NOMO-1 treated with dmso at 0.1 percent for 144 hours (cell line): ENCODE results near the gene SLC6A13.
A peak's percentile ranks its signal among the peaks of the same experiment; 100 is the strongest.

Experiments
- DNase-seq: peaks from one replicate; lab custom pipeline; 2025; ENCODE audit not compliant: unreplicated experiment; lab: John Stamatoyannopoulos, UW

Gene SLC6A13

DNA sequence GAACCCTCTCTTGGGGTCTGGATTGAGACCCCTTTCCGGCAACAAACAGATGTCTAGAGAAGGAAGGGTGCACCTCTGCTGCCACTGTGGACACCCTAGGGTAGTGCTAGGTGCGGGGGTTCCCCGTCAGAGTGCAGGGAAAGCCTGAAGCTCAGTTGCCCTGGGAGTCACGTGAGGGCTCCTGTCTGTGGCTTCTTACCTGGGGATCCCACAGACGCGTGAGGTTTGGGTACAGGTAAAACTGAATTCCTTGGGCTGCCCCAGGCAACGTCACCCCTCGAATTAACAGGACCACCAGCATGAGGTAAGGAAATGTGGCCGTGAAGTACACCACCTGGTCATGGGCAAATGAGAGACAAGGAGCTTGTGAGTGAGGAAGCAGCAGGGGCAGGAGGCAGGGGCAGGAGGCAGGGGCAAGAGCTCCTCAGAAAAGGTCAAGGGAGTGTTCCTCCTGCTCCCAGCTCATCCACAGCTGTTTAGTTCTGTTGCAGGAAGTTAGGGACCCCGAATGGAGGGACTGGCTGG lies 27.7 kb downstream of the SLC6A13 start:
- DNase-seq = no peak

DNA sequence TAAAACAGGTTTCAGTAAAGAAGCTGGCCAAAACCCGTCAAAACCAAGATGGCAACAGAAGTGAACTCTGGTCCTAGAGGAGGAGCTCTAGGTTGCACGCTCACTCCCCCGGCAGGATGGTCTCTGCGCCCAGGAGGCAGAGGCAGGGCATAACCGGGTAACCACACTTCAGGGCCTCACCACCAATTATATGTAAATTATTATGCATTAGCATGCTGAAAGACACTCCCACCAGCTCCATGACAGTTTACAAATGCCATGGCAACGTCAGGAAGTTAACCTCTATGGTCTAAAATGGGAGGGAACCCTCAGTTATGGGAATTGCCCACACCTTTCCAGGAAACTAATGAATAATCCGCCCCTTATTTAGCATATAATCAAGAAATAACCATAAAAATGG lies 28.6 kb downstream of the SLC6A13 start:
- DNase-seq = no peak

DNA sequence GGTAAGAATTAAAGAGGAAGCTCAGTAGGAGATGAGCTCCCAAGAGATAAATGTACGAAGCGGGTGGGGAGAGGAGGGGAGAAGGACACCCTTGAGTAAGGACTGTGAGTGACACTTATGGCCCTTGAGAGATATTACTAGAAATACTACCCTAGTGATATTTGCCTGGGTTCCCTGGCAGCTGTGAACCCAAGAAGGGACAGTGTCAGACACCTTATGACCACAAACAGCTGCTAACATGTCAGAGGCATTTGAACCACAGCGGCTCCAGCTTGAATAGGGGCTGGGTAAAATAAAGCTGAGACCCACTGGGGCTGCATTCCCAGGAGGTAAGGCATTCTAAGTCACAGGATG lies 29.0 kb downstream of the SLC6A13 start:
- DNase-seq = no peak

DNA sequence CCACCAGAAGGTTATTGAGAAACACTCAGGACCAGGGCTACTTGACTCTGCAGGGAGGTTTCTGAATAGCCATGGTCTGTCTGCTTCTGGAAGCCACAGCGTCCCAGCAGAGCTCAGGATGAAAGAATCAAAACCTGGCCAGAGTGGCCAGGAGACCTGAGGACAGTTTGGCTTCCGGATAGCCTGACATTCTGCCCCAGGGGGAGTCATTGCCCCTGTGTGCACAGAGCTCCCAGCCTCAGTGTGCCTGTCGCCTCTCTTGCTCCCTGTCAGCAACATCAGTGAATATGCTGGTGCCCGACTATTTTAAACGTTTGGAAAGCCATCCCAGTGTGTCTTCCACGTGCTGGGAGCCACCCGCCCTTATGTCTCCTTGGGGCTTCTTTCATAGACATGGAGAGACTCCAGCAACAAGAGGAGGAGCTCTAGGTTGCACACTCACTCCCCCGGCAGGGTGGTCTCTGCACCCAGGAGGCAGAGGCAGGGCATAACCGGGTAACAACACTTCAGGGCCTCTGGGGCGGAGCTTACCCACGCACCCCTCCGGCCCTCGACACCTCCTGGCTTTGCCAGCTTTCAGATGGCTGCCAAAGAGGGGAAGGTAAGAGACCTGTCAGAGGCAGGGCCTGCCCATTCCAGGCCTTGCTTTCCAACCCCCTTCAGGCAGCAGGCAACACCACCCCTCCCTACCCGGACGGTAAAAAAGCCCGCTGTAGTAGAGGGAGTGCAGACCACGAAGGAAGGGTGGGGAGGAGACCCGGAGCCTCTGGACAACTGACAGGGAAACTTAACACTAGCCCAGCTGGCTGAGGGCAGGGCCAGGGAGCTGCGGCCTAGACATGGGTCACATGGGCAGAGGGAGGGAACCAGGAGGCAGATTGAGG lies 29.7 kb downstream of the SLC6A13 start:
- no peak for DNase-seq

DNA sequence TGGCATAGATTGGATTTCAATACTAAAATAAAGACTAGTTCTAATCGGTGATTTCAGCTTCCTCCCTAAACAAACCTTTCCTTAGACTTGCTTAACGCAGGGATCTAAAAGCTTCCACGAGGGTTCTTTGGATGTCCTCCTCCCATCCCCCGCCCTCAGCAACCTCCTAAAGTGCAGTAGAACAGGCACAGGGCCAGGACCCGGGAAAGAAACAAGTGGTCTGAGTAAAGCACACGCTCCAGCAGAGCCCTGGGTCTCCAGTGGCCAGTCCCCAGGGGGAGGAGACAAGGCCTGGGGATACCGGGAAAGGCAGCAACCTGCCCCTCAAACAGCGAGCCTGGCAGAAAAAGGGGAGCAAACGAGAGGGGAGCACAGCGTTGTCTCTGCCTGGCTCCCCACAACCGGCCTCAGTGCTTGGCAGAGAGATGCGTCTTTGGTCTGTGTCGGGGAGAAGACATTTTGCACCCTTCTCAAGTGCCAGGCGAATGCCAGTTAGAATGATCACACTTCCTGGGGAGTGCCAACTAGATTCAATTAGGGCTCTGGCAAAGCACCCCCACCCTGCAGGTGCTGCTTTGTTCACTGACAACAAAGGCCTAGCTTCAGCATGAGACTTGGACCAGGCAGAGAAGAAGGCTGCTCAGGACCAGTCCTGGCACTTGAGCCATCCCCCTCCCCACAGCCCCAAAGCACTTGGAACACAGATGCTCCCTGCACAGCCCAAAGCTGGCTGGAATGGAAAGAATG lies 31.5 kb downstream of the SLC6A13 start:
- no peak for DNase-seq

DNA sequence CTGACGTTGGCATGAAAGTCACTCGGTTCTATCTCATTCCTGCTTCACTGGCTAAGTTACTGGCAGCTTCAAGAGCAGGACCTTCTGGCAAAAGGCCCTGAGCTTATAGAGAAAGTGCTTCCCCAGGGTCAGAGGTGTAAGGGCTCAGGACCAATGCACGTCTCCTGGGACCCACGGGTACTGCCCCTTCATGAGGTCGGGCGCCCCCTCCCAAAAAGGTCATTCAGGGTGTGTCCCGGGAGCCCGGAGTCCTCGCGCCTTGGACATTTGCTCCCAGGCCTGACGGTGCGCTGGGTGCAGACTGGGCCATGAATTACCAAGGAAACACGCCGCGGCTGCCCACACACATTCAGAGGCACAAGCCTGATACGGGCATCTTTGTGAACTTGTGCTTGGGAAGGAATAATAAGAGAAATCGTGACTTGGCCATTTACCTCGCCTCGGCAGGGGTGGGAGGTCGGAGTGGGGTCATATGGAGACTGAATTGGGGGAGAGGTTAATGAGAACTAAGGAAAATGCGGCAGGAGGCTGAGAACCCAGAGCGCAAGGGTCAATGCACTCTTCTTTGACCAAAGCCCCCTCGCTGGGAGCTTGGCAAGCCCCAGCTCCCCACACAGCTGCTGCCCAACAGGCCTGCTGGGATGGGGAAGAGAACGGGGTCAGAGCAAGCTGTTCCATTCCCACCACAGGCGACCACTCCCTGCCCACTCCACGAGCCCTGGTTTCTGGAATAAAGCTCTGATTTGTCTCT lies 33.0 kb downstream of the SLC6A13 start:
- DNase-seq = no peak

DNA sequence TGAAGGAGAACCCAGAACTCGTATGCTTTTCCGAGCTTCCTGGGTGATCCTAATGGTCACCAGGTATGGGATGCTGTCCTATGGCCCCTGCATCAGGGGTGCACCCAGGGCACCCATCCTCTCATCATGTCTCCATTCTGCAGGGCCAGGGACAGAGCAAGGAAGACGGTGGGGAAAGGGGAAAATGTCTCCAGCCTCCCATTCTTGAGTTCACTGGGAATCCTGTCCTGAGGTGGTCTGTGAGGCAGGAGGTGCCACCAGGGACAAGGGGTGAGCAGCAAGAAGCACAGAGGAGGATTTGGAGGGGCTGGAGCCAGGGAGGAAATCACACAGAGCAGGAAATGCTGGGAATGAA lies 33.8 kb downstream of the SLC6A13 start:
- no peak for DNase-seq

DNA sequence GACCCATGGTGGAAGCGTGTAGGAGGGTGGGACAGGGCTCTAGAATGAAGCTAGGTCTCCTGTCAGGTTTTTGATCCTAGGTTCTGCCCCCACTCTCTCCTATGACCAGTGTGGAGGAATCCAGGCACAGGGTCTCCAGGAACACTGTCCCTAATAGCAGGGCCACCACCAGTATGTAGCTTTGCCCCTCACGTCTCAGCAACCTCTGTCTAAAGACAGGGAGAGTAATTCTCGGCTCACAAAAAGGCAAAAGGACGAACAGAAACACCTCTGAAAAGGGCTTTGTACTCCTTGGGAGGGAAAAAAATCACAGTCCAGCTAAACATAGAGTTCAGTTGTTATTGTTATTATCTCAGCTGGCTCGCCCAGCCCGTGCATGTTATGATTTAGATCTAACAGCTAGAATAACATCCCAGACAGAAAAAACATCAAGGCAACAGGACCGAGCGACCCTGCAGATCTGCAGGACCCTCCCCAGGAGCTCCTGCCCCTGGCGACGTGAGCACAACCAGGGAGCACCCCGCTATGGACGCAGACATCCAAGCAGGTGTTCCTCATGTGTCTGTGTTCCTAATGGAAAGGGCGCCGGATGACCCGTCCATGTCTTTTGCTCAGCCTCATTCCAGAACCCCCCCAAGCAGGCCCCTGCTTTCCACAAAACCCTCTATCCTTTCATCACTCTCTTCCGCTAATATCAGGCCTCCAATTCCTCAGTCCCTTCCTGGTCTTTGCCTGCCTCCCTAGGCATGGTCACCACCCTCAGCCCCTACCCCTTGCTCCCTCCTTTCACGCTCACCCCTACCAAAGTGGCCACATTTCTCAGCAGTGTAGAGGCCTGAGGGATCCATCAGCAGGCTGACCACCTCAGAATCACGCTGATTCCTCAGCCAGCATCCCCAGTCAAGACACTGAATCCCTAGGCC lies 34.5 kb downstream of the SLC6A13 start:
- no peak for DNase-seq

DNA sequence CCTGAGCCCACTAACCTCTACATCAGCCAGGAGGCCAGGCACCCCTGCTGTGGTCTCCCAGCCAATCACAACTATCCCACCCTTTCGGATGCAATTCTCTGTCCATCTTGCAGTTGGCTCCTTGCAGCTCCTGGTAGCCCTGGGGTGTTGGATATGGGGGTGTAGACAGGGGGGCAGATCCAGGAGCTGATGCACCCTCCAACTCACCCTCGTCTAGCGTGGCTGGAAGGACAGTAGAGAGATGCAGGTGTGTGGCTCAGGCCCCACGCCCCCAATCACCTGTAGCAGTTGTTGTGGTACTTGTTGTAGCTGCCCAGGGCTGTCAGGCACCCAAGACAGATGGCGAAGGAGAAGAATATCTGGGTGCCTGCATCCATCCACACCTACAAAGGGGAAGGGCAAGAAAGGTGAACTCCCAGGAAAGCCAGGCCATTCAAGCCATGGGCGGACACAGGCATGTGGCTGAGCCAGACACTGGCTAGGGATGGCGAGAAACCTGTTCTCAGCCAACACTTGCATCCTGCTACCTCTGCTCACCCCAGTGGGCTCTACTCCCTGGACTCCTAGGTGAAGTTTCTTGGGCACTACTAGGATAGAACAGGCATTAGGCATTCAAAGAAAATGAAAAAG lies 35.2 kb downstream of the SLC6A13 start:
- DNase-seq = no peak

DNA sequence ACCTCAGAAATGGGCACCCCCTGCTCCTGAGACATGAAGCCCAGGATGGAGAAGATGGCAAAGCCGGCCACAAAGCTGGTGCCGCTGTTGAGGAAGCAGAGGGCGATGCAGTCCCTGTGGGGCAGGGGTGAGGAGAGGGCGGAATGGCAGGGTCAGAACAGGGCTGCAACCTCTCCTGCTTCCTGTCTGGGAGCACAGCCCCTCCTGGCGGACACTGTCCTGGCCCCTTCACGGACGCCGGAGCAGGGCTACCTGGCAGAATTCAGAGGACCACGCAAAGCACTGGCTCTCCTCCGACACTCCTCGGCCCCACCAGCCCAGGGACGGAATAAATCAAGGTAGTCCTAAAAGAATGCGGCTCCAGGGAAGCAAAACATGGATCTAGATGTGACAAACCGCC lies 36.2 kb downstream of the SLC6A13 start:
- no peak for DNase-seq

DNA sequence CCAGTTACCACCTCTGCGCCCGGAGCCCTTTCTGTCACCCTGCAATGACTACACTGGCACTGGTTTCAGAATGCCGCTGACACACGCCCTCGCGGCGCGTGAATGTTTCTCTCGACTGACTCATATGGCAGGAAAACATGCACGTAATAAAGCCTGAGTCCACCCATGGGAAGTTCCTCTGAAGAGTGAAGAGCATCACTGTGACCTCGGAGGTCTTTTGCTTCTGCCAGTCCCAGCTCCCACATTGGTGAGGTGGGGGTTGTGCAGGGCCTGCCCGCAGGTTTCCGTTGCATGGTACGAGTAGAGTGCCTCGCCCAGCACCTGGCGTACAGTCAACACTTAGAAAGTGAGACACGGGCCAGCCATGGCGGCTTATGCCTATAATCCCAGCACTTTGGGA lies 37.6 kb downstream of the SLC6A13 start:
- no peak for DNase-seq

DNA sequence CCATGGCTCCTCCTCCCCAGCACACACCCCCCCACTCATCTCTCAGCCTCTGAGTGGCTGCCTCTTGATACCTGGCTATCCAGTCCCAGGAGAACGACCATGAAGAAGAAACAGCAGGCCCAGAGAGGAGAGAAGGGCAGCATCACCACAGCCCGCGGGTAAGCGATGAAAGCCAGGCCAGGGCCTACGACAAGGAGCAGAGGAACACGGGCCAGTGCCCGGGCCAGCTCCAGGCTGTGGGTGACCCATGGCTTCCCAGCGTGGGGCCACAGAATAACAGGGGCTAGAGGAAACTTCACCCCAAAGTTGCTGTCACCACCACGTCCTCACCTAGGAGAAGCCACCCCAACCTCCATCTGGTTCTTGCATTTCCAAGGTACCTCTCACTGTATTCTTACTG lies 38.3 kb downstream of the SLC6A13 start:
- no peak for DNase-seq

DNA sequence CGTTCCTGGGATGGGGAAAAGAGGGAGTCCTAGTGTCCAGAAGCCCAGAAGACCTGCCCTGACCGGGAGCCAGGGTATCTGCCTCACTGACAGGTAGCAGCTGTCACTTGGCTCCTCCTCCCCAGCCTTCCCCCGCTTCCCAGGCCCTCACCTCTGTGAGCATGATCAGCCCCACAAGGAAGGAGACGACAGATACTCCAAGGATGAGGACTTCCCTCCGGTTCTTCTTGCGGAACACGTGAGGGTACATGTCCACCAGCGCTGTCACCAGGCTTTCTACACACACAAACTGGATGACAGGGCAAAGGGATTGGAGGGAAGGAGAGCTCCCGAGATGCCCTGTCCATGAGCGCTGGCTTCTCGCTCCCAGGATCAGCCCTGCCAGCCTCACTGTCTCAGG lies 38.8 kb downstream of the SLC6A13 start:
- no peak for DNase-seq

DNA sequence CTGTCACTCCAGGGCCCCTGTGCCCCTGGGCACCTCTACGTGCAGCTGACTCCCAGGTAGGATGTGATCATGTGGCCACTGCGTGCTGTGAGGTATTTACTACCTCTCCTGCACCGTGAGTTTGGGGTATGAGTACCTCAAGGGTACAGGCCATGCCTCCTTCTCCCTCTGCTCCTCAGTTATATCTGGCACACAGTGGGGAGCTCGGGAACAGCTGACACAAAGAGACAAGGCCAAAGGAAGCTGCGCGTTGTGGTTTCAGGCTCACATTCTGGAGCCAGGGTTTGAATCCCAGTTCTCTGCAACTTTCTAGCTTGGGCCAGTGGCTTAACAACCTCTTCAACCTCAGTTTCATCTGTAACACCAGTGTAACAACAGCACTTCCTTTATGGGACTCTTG lies 40.9 kb downstream of the SLC6A13 start:
- no peak for DNase-seq

DNA sequence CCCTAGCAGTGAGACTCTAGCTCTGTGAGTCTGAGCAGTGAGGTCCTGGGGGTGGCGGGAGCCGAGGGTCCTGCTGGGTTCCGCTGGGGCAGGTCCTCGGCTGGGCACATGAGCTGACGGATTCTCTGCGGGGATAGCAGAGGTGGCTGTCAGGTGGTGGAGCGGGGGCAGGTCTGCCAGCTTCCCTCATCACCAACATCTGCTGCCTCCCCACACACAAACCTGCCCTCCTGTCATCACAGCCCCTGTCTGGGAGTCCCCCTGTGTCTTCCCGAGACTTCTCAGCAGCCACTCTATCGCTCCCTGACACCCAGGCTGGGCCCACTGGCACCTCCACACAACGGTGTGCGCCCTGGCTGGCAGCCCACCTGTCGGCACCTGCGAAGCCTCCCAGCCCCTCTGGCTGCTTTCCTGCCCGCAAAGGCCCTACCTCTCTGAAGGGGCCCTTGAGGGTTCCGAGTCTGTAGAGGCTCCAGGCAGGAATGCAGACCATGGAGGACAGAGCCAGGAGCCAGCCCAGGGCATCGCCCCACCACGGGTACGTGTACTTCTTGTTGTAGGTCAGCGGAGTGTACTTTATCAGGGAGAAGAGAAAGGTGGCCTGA lies 41.6 kb downstream of the SLC6A13 start:
- no peak for DNase-seq

DNA sequence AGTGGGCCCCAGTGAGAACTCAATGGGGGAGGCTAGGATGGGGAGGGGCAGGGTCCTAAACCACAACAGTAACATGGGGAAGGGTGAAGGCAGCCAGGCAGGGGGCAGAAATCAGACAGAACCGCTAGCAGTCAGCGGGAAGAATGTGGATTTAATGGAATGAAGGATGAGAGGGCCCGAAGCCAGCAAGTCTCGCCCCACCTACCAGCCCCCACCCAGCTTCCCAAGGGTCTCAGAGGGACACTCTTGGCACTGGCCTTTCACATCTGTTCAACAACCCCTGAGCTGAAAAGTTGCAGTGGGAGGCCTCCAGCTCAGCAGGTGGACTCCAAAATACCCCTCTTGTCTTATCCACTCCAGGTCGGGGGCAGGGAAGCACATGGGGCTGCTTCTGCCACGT lies 42.1 kb downstream of the SLC6A13 start:
- no peak for DNase-seq

DNA sequence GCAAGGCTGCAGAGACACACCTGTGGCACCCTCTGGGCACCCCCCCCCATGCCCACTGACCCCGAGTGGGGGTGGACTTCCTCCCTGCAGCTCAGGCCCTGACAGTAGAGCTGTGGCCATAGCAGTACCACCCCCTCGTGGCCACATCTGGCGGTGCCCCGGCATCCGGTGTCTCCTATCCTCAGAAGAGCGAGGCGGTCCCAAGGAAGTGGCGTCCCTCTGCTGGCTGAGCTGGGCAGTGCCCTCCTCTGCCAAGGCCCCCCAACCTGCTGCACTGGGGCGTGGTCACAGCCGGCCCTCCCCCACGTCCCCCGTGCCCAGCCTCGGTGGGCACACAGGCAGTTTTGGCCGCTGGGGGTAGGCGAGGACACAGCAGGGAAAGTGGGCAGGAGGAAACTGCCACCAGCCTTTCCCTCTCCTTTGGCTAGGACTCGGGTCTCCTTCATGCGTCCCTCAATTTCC lies 42.7 kb downstream of the SLC6A13 start:
- DNase-seq = peak; percentile 59

DNA sequence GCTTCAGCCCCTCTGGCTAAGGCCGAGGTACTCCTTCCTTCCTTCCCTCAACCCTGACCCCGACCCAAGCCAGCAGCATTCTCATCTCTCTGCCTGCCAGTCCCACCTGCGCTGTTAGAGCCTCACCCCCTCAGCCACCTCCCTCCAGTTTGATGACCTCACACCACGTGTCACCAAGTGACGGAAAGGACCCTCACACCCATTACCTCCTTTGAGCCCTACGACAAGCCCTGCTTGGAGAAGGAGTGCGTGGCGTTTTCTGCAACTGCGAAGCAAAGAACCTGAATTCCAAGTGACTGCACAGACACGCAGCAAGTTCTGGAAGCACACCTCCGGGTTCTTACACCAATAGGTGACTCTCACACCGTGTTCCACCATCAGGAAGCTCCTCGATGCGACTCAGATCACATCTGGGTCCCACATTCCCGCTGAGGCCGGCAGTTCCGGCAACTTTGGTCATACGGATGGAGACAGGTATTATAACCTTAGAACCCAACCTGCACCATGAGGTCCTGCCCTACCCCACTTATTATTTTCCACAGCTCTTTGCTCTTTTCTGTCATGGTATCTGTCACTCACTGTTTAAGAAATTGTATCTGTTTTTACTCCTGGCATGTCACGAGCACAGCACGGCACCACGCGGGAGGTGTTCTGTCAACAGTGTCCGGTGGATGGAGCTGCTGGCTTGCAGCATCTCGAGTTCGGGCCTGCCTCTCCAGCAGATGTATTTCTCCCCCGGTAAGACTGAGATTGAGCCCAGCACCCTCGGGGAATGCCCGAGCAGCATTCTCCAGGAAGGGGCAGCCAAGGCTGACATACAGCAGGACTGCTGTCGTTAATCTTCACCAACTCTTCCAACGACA lies 43.7 kb downstream of the SLC6A13 start:
- no peak for DNase-seq

DNA sequence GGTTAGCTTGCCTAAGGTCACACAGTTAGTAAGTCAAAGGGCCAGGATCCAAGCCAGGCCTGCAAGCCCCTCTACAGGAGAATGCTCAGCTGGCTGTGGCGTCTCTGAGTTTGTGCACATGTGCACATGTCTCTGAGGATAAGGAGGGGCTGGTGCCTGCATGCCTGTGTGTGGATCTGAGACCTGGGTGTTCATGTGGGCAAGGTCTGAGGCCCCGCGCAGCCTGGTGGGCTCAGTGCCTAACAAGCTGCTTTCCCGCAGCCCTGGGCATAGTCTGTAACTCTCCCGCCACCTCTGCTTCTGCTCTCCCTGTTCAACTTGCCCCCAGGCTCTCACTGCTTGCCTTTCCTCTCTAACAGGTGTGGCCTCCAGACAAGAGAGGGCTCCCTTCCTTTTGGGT lies 44.4 kb downstream of the SLC6A13 start:
- DNase-seq = no peak
